GM21576 (cell line): ENCODE data around the gene DTD1.

ENCODE experiments used
- ATAC-seq: cut with Tn5 transposase; IDR thresholded peaks from one replicate; pipeline ENCODE4 v1.9.1; 2021; ENCODE audit warnings: mild to moderate bottlenecking, moderate library complexity; ENCODE audit not compliant: unreplicated experiment

DTD1 gene

GRCh38 chr20:18657575-18657974 is 69.7 kb downstream of the DTD1 start:
- ATAC-seq = no peak

GRCh38 chr20:18662279-18663040 is 74.6 kb downstream of the DTD1 start:
- ATAC-seq = peak; percentile 50

GRCh38 chr20:18663932-18664331 is 76.1 kb downstream of the DTD1 start:
- ATAC-seq = no peak

GRCh38 chr20:18665135-18665534 is 77.3 kb downstream of the DTD1 start:
- ATAC-seq = no peak

- ATAC-seq = no peak
Observed at GRCh38 chr20:18666803-18667415, 79.1 kb downstream of the DTD1 start.

GRCh38 chr20:18669241-18670019 is 81.6 kb downstream of the DTD1 start:
- no peak for ATAC-seq

- ATAC-seq = no peak
Observed at GRCh38 chr20:18671203-18671710, 83.4 kb downstream of the DTD1 start.

- no peak for ATAC-seq
Observed at GRCh38 chr20:18672834-18673233, 85.0 kb downstream of the DTD1 start.

GRCh38 chr20:18676396-18676795 is 88.5 kb downstream of the DTD1 start:
- ATAC-seq = no peak

- no peak for ATAC-seq
Observed at GRCh38 chr20:18677126-18677525, 89.3 kb downstream of the DTD1 start.

- no peak for ATAC-seq
Observed at GRCh38 chr20:18678549-18679419, 90.9 kb downstream of the DTD1 start.

GRCh38 chr20:18683839-18684238 is 96.0 kb downstream of the DTD1 start:
- no peak for ATAC-seq

GRCh38 chr20:18684775-18685174 is 96.9 kb downstream of the DTD1 start:
- ATAC-seq = no peak

GRCh38 chr20:18685406-18685805 is 97.6 kb downstream of the DTD1 start:
- ATAC-seq = no peak

GRCh38 chr20:18686696-18687095 is 98.8 kb downstream of the DTD1 start:
- ATAC-seq = no peak

- no peak for ATAC-seq
Observed at GRCh38 chr20:18688676-18689075, 100.8 kb downstream of the DTD1 start.

- no peak for ATAC-seq
Observed at GRCh38 chr20:18689557-18689956, 101.7 kb downstream of the DTD1 start.

GRCh38 chr20:18692447-18692846 is 104.6 kb downstream of the DTD1 start:
- no peak for ATAC-seq

- ATAC-seq = no peak
Observed at GRCh38 chr20:18694071-18694470, 106.2 kb downstream of the DTD1 start.

- no peak for ATAC-seq
Observed at GRCh38 chr20:18695175-18695574, 107.3 kb downstream of the DTD1 start.
